HTR-8/SVneo (cell line): ENCODE measurements around the gene NPFFR1.
"Not testable (repeated sequence)": the region's sequence is repeated elsewhere in the genome, so short reads cannot be mapped to it uniquely, and the experiment has no call there.

Experiments
- DNase-seq: peaks from one replicate; pipeline ENCODE4 v3.0.0; 2011; ENCODE audit warnings: low spot score, mixed read lengths; ENCODE audit not compliant: insufficient read length
- FAIRE-seq: peaks from 2 replicates; lab custom pipeline; 2011; peaks lifted over from hg19 to GRCh38; lab: Jason Lieb, UNC

Gene NPFFR1

GRCh38 chr10:70232155-70232858 is 51.5 kb downstream of the NPFFR1 start:
- DNase-seq (peak; percentile 41), FAIRE-seq (no peak)

GRCh38 chr10:70228491-70228890 is 55.3 kb downstream of the NPFFR1 start:
- DNase-seq (no peak), FAIRE-seq (no peak)

GRCh38 chr10:70227548-70228320 is 56.1 kb downstream of the NPFFR1 start:
- DNase-seq (no peak), FAIRE-seq (no peak)

GRCh38 chr10:70223728-70224127 is 60.1 kb downstream of the NPFFR1 start:
- no peak for FAIRE-seq
- DNase-seq = no peak

- FAIRE-seq, DNase-seq: not testable (repeated sequence)
These were observed 60.9 kb downstream of the NPFFR1 start for GRCh38 chr10:70222811-70223447.

GRCh38 chr10:70222340-70222794 is 61.4 kb downstream of the NPFFR1 start:
- FAIRE-seq (no peak), DNase-seq (no peak)

- FAIRE-seq (no peak), DNase-seq (no peak)
These were observed 62.8 kb downstream of the NPFFR1 start for GRCh38 chr10:70221030-70221429.

- DNase-seq (no peak), FAIRE-seq (no peak)
These were observed 70.9 kb downstream of the NPFFR1 start for GRCh38 chr10:70212879-70213278.

- DNase-seq (no peak), FAIRE-seq (no peak)
These were observed 71.5 kb downstream of the NPFFR1 start for GRCh38 chr10:70212277-70212676.

GRCh38 chr10:70206762-70207161 is 77.0 kb downstream of the NPFFR1 start:
- DNase-seq (no peak), FAIRE-seq (no peak)

- FAIRE-seq = no peak
- DNase-seq = no peak
These were observed 82.7 kb downstream of the NPFFR1 start for GRCh38 chr10:70201105-70201504.

GRCh38 chr10:70198696-70199466 is 84.9 kb downstream of the NPFFR1 start:
- FAIRE-seq (no peak), DNase-seq (no peak)
